UCSD-AML1 (cell line): ENCODE data around the gene SPAM1.
"Not testable (repeated sequence)": the region's sequence is repeated elsewhere in the genome, so short reads cannot be mapped to it uniquely, and the experiment has no call there.

ENCODE experiments used
- DNase-seq: peaks from one replicate; lab custom pipeline; 2025; ENCODE audit not compliant: unreplicated experiment; lab: John Stamatoyannopoulos, UW

Gene SPAM1

DNA sequence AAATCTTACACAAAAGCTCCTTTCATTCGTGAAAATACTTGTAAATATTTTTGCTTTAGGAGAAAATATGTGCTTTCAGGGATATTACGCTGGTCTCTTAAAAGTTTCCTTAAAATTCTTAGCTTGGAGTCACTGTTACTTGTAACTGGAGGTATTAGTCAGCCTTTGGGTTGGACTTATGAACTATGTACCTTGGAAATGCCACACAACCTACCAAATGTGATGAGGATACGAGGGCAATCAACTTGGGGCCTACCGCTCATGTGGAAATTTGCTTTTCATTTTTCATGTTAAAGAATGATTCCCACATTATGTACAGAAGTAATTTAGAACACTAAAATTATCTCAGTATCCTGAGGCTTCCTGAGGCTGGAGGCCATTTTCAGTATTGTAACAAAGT, 23.1 kb downstream of the SPAM1 start:
- no peak for DNase-seq

DNA sequence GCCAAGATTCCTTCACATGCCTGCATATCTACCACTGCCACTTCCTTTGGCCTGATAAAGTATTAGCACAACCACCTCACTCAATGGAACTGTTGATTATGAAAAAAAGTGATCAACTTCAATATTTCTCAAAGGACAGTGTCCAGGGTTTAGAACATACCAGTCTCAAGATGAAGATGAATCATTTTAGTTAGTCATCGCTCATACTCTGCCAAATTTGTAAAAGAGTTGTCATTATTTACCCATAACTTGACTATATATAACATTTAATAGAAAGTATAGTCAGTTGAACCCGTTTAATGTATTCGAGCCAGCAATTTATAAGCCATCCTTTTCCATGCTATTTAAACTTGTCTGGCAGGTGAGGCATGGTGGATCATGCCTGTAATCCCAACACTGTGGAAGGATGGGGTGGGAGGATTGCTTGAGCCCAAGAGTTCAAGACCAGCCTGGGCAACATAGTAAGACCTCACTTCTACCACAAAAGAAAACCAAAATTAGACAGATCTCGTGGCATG, 33.2 kb downstream of the SPAM1 start:
- DNase-seq: no peak

DNA sequence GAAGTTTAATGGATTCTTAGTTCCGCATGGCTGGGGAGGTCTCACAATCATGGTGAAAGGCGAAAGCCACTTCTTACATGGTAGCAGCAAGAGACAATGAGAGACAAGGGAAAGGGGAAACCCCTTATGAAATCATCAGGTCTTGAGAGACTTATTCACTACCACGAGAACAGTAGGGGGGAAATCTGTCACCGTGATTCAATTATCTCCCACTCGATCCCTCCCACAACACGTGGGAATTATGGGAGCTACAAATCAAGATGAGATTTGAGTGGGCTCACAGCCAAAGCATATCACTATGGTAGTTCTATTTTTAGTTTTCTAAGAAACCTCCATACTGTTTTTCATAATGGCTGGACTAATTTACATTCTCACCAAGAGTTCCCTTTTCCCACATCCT, 36.7 kb downstream of the SPAM1 start:
- DNase-seq: no peak

DNA sequence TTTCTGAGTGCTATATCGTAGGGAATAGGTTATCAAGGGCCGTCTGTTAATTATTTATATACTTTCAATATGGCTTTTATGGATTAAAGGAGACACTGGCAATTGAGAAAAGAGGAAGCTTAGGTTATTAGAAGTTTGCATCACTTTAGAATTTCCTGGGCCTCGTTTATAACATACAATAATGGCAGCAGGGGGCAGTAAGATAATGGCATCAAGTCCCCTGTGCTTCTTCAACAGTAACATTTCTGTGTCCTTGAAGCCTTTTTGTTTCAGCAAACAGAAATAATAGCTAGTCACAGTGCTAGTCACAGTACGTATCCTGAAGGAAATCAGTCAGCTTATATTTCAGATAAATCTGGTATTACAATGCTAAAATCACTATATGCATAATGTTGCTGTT, 41.9 kb downstream of the SPAM1 start:
- no peak for DNase-seq

DNA sequence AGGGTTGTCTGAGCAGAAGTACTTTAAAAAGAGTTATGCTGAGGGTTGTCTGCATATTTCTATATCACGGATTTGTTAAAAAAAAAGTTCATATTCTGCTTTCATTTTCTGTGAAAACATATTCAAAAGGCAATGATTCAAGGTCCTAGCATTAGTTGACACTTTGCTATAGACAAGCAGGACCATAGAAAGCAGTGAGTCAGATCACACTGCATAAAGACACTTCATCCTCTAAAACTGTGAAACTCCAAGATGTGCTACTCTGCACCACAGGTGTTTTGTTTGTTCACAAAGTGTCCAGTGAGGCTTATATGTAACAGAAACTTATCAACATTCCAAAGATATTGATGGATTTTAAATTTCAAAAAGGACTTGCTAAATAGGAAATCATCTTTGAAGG, 47.0 kb downstream of the SPAM1 start:
- no peak for DNase-seq

DNA sequence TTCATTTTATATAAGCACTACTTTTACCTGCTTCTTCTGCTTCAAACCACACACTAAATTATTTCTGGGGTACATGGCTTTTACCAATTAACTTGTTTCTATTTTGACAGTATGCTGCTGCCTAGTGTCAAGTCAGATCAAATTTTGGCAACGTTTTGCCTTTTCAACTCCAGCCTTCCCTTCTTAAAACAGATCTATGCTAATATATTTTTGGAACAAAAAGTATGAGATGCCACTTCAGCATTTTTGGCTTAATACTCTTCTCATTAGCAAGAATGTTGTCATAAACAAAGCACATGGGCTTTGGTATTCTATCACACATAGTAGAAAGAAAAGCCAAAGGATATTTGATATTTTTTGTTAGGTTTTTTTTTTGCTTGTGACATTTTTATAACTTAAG, 47.8 kb downstream of the SPAM1 start:
- no peak for DNase-seq

DNA sequence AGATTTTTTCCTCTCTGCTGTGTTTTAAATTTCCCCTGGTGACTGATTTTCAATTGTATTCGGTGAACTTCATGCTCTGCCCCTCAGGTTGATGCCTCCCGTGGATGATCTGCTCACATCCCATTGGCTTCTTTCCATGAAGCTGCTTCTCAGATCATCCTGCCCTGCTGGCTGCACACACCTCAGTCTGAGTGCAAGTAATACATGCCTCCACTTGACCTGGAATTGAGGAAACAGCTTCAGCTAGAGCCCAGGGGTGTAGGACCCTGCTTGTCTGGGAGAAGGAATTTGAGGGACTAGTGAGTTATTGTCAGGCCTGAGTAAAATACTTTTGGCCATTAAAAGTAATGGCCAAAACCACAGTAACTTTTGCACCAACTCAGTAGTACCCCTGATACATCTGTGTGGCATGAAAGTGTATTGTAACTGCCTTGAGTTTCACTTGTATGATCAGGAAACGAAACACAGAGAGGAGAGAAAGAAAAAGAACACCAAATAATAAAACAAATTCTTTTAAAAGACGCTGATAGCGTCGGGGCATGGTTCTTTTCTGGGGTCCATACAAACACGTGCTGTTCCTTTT, 49.4 kb downstream of the SPAM1 start:
- DNase-seq: no peak

DNA sequence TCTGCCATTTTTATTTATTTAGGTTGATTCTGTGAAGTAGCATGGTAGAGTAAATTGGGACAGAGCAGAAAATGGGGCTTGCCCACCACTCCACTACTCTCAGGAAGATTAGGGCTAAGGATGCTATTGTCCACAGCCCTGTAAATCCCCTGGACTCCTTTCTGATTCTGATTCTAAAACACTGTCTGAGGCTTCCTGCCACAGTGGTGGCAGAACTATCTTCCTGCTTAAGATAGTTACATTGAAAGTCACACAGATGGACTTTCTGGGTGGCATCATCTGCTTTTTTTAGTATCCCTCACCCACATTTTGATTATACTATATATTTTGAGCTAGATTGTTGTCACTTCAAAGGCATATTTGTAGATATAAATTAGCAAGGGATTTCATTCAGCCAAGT, 50.0 kb downstream of the SPAM1 start:
- DNase-seq: no peak

DNA sequence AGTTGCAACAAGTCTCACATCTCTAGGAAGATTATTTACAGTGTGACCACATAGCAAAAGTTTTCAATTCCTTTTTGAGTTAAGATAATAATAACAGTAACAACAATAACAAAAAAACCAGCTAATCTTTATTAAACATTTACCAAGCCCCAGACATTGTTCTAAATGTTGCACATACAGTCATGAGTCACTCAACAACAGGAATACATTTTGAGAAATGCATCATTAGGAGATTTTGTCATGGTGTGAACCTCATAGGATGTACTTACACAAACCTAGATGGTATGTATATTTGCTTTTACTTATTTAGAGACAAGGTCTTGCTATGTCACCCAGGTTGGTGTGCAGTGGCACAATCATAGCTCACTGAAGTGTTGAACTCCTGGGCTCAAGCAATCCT, 52.0 kb downstream of the SPAM1 start:
- no peak for DNase-seq

DNA sequence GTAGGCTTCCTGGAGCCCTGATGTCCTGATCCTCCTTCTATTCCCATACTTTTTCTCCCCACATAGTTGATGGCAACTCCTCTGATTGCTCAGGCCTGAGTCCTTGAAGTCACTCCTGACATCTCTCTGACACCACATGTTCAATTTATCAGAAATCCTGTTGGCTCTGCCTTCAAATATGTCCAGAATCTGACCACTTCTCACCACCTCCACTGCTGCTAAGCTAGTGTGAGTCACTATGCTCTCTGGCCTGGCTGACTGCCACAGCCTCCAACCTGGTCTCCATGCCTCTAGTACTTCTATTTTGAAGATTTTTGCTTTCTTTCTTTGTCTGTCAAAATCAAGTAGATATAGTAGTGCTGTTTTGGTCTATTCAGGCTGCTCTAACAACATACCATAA, 54.8 kb downstream of the SPAM1 start:
- no peak for DNase-seq

DNA sequence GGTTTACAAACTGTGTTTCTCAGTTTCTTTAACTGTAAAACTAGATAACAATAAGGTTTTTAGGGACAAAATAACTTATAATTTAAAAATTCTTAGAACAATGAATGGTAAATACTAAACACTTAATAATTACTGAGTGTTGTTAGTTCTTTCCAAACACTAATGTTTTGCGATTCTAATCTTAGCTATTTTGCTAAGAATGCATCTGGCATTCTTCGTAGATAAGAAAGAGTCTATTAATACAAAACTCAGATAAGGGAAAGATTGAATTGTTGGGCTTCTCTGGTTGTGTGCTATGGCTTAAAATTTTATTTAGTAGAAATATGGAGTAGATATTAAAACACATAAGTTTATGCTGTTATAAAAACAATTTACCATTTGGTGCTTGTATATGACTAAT, 62.4 kb downstream of the SPAM1 start:
- no peak for DNase-seq

DNA sequence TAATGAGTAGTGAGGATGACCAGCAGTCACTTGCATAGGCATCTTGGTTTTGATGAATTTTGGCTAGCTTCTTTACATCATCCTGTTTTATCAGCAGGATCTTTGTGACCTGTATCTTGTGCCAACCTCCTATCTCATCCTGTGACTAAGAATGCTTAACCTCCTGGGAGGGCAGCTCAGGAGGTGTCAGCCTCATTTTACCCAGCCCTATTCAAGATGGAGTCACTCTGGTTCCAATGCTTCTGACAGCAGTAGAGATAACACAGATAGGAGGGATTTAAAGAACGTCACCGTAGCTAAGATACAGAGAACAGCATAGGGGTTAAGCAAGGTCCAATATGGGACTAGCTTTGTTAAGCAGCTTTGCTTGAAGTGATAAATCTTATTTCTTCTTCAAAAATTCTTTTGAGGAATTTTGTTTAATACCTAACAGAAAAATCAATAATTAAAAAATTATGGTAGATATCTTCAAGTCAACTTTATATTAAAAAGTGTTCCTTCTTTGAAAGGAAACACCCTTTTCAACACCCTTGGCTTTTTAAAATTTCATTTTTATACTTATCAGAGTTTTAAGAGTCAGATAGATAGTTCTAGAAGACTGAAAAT, 68.0 kb downstream of the SPAM1 start:
- no peak for DNase-seq

DNA sequence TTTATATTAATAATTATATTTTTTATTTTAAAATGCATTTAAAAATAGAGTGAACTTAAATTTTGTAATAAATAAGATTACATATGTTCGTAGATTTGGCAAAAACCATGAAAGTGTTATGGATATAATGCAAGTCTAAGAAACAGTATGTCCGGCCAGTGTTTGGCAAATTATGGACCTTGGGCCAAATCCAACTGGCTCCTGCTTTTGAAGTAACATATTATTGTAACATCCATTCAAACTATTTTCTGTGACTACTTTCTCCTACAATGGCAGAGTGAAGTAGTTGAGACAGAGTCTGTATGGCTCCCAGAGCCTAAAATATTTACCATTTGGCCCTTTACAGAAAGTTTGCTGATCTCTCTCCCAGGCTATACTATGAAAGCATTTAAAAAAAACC, 69.0 kb downstream of the SPAM1 start:
- no peak for DNase-seq

DNA sequence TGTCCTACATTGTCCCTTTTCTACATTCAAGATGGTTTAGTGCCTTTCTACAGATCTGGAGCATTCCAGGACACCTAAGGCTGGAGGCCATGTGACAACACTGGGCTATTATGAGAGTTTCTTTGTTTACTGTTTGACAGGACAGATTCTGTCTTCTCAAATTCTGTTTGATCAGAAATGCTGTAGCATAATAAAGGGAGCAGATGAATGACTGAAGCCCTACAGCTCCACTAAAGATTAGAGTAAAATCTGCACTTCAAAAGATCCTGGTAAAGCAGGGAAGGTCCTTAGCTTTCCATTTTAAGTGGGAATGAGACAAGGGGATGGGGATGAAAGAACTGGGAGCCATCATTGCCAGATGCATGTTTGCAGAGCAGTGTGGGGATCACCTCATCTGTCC, 69.4 kb downstream of the SPAM1 start:
- DNase-seq: no peak

DNA sequence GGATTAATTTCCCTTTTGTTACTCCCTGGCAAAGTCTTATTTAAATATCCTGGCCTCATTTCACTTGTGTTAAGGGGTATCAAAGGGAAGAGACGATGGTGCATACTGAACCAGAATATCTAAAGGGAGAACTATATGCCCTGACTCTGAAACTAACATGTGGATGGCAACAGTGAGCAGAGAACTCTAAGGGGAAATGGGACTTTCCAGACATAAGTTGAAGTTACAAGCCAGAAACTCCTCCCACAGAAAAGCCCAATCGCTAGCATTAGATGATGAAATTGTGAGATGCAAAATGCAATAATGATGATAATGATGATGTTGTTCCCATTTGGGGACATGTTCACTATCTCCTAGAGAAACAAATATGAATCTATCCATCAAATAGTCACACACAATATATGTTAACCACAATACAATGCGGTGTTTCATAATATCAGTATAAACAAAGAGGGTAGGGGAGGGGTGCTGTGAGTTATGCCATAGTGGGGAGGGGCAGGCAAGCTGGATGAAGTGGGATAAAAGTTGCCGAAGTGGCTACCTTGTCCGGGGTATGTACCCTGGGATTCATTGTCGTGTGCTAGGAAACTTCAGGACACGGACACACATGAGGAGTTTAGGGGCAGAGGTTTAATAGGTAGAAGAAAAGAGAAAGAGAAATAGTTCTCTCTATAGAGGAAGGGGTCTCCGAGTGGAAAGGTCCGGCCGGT, 70.7 kb downstream of the SPAM1 start:
- DNase-seq: no peak

DNA sequence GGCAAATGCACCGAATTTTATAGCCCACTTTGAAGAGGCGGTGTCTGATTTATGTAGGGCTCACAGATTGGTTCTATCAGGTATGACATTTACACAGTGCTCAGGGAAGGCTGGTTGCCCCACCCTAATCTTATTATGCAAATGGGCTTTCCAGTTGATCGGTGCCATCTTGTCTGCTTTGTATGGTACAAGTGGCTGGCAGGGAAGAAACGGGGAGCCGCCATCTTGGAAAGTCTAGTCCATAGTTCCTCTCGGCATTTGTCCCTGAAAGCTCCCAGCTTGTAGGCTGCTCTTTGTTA, 71.2 kb downstream of the SPAM1 start:
- no peak for DNase-seq

DNA sequence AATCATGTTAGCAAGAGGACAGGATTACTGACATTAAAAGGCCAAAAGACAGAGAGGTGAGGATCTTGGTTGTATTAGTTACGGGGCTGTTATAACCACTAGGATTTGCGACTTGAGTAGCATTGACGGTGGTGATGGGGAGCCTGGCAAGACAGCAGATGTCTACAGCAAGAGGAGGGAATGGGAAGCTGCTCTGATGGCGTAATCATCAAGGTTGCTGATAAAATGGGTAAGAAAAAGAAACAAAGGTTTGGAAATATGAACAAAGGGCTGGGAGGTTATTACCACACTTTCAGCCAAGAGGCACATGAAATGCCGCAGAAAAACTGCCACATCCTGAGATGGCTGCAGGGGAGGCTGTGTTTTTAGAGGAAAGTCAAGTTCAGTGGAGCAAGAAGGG, 73.9 kb downstream of the SPAM1 start:
- DNase-seq: no peak

DNA sequence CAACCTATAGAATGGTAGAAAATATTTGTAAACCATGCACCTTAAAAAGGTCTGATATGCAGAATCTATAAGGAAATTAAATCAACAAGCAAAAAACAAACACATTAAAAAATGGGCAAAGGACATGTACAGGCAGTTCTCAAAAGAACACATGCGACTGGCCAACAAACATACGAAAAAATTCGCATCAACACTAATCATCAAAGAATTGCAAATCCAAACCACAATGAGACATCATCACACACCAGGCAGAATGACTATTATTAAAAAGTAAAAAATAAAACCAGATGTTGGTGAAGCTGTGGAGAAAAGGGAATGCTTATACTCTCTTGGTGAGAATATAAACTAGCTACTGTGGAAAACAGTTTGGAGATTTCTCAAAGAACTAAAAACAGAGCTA, 74.7 kb downstream of the SPAM1 start:
- DNase-seq: no peak

DNA sequence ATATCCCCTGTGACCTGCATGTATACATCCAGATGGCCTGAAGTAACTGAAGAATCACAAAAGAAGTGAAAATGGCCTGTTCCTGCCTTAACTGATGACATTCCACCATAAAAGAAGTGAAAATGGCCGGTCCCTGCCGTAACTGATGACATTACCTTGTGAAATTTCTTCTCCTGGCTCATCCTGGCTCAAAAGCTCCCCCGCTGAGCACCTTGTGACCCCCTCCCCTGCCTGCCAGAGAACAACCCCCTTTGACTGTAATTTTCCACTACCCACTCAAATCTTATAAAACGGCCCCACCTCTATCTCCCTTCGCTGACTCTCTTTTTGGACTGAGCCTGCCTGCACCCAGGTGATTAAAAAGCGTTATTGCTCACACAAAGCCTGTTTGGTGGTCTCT, 83.3 kb downstream of the SPAM1 start:
- not testable (repeated sequence) for DNase-seq

DNA sequence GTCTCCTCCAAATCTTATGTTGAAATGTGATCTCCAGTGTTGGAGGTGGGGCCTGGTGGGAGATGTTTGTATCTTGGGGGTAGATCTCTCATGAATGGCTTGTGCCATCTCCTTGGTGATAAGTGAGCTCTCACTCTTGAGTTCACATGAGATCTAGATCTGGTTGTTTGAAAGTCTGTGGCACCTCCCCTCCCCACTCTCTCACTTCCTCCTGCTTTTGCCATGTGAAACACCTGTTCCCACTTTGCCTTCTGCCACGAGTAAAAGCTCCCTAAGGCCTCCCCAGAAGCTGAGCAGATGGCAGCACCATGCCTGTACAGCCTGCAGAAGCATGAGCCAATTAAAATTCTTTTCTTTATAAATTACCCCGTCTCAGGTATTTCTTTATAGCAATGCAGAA, 84.3 kb downstream of the SPAM1 start:
- DNase-seq: no peak
